K562 (cell line): ENCODE data around the gene ATP6V0E1. TPM values are rescaled to one million over a fixed set of nuclear protein-coding genes. Genes with fewer than 3 reads are reported as not detected.

Experiments used
- CHCHD3 ChIP-seq: fragments of 250-450 bp; sonication (Bioruptor Pico); IDR thresholded peaks from 2 replicates; pipeline ENCODE4 v2.1.2; 2022; ENCODE audit warnings: mild to moderate bottlenecking
- EP300 ChIP-seq: IDR thresholded peaks from 2 replicates; pipeline ENCODE4 v1.6.1; 2012; ENCODE audit warnings: low read length, improper control_type of control experiment
- ERF ChIP-seq: fragments of 450-650 bp; formaldehyde crosslinking; IDR thresholded peaks from 2 replicates; pipeline ENCODE4 v1.4.0; 2020; ENCODE audit warnings: mild to moderate bottlenecking, mixed read lengths
- GATAD2A ChIP-seq: fragments of 450-650 bp; IDR thresholded peaks from 2 replicates; pipeline ENCODE4 v1.6.1; 2017
- HCFC1 ChIP-seq: IDR thresholded peaks from 2 replicates; pipeline ENCODE4 v1.6.1; 2012; ENCODE audit warnings: low read depth, low read length, improper control_type of control experiment
- HMG20B ChIP-seq: fragments of 250-450 bp; sonication (Bioruptor Pico); IDR thresholded peaks from 2 replicates; pipeline ENCODE4 v1.5.0; 2021; ENCODE audit warnings: mild to moderate bottlenecking
- JUND ChIP-seq, 2 experiments: IDR thresholded peaks; 2 replicates in 1 of 2; 3 replicates in 1 of 2; pipeline ENCODE4 v1.6.1; 2011; ENCODE audit warnings: borderline replicate concordance in 2 of 2, low read depth in 2 of 2, low read length in 2 of 2, improper control_type of control experiment in 1 of 2, missing biosample characterization in 1 of 2, missing genetic modification characterization in 1 of 2, missing genetic modification reagents in 1 of 2
- MCM3 ChIP-seq: fragments of 450-650 bp; IDR thresholded peaks from 2 replicates; pipeline ENCODE4 v1.6.1; 2016
- MCM5 ChIP-seq: fragments of 450-650 bp; IDR thresholded peaks from 2 replicates; pipeline ENCODE4 v1.6.1; 2016; ENCODE audit warnings: low read depth
- MTA3 ChIP-seq: fragments of 450-650 bp; formaldehyde crosslinking; IDR thresholded peaks from 2 replicates; pipeline ENCODE4 v1.6.1; 2017; ENCODE audit warnings: mild to moderate bottlenecking, borderline replicate concordance
- MTF1 ChIP-seq: fragments of 250-450 bp; sonication (Bioruptor Pico); IDR thresholded peaks from 2 replicates; pipeline ENCODE4 v1.9.0; 2021; ENCODE audit warnings: moderate library complexity, mild to moderate bottlenecking, inconsistent platforms, borderline replicate concordance
- NEUROD1 ChIP-seq: fragments of 150-350 bp; IDR thresholded peaks from 2 replicates; pipeline ENCODE4 v1.6.1; 2014; ENCODE audit warnings: borderline replicate concordance, low read length, low read depth; ENCODE audit not compliant: partially characterized antibody
- NFIC ChIP-seq: fragments of 450-650 bp; IDR thresholded peaks from 2 replicates; pipeline ENCODE4 v1.6.1; 2017; ENCODE audit warnings: mild to moderate bottlenecking, inconsistent platforms
- POLR2A ChIP-seq: fragments of 450-650 bp; conservative IDR thresholded peaks from 2 replicates; pipeline ENCODE4 v1.6.1; 2016
- POLR2AphosphoS5 ChIP-seq: IDR thresholded peaks from 2 replicates; pipeline ENCODE4 v1.6.1; 2011; ENCODE audit warnings: mild to moderate bottlenecking, low read depth, low read length, moderate library complexity; ENCODE audit not compliant: control insufficient read depth, insufficient read depth
- POLR3A ChIP-seq: IDR thresholded peaks from 2 replicates; pipeline ENCODE4 v1.6.1; 2011; ENCODE audit warnings: borderline replicate concordance, mild to moderate bottlenecking, moderate library complexity; ENCODE audit not compliant: insufficient read length, insufficient read depth; ENCODE audit errors: extremely low read depth
- PPARD ChIP-seq: fragments of 250-450 bp; sonication (Bioruptor Pico); IDR thresholded peaks from 2 replicates; pipeline ENCODE4 v1.8.0; 2022; ENCODE audit warnings: inconsistent platforms, mild to moderate bottlenecking, moderate library complexity
- PRMT5 ChIP-seq: sonication (generic); formaldehyde crosslinking; IDR thresholded peaks from 2 replicates; pipeline ENCODE4 v1.5.0; 2020; ENCODE audit warnings: missing genetic modification reagents
- RAD21 ChIP-seq, 2 experiments: fragments of 250-450 bp in 1 of 2; fragments of 450-650 bp in 1 of 2; sonication (Bioruptor Pico) in 1 of 2; formaldehyde crosslinking in 1 of 2; IDR thresholded peaks in 1 of 2; conservative IDR thresholded peaks in 1 of 2; 2 replicates each; pipeline versions ENCODE4 v1.4.0 to v1.8.0; 2020 to 2022; ENCODE audit warnings: mild to moderate bottlenecking in 2 of 2, moderate library complexity in 1 of 2
- RFX7 ChIP-seq: fragments of 250-450 bp; sonication (Bioruptor Pico); IDR thresholded peaks from 2 replicates; pipeline ENCODE4 v1.5.1; 2021; ENCODE audit warnings: mild to moderate bottlenecking
- SMAD2 ChIP-seq: fragments of 150-350 bp; IDR thresholded peaks from 2 replicates; pipeline ENCODE4 v1.6.1; 2014; ENCODE audit warnings: low read depth, mild to moderate bottlenecking, low read length
- TCF3 ChIP-seq: sonication (generic); formaldehyde crosslinking; IDR thresholded peaks from 2 replicates; pipeline ENCODE4 v1.4.0; 2020; ENCODE audit warnings: mild to moderate bottlenecking, missing genetic modification reagents
- TRIM24 ChIP-seq, 2 experiments: fragments of 450-650 bp; IDR thresholded peaks; 2 replicates each; pipeline ENCODE4 v1.6.1; 2016
- ZFP30 ChIP-seq: fragments of 250-450 bp; sonication (Bioruptor Pico); IDR thresholded peaks from 2 replicates; pipeline ENCODE4 v1.8.0; 2022; ENCODE audit warnings: moderate library complexity, mild to moderate bottlenecking, inconsistent platforms, borderline replicate concordance
- ZNF282 ChIP-seq: sonication (generic); formaldehyde crosslinking; IDR thresholded peaks from 2 replicates; pipeline ENCODE4 v1.8.1; 2023; ENCODE audit warnings: missing genetic modification reagents
- ZNF324 ChIP-seq: fragments of 250-450 bp; sonication (Bioruptor Pico); IDR thresholded peaks from 2 replicates; pipeline ENCODE4 v1.4.0; 2020; ENCODE audit warnings: mild to moderate bottlenecking
- polyA plus RNA-seq, 8 experiments: library from polyadenylated mRNA; depleted of rRNA in 4 of 8; stranded (reverse) in 5 of 8; unstranded in 3 of 8; fragments of >200 nt; fragmentation: Nextera tagmentation in 2 of 8; fragmentation: Illumina TruSeq in 1 of 8; extraction: Ambion mirVana in 2 of 8; extraction: Trizol in 1 of 8; gene quantifications; 2 replicates each; pipeline versions ENCODE4 v1.2.1 to v1.2.3, GENCODE V29; 2011 to 2014; ENCODE audit warnings: inconsistent platforms in 1 of 8, missing spikeins in 1 of 8
- total RNA-seq, 7 experiments: library from RNA; depleted of rRNA in 6 of 7; stranded (reverse); fragments of >200 nt in 6 of 7; fragmentation: Illumina TruSeq in 2 of 7; extraction: Trizol in 2 of 7; gene quantifications; 2 replicates each; pipeline versions ENCODE4 v1.2.1 to v1.2.3, GENCODE V29; 2011 to 2021; ENCODE audit warnings: low replicate concordance in 1 of 7
- TF ChIP-seq, protein P1 (sequence below): sonication (generic); formaldehyde crosslinking; IDR thresholded peaks from 2 replicates; pipeline ENCODE4 v1.8.1; 2023; ENCODE audit warnings: mild to moderate bottlenecking, missing genetic modification reagents
- TF ChIP-seq, protein P2 (sequence below): sonication (generic); IDR thresholded peaks from 2 replicates; pipeline ENCODE4 v1.6.1; 2016
- TF ChIP-seq, protein P3 (sequence below): fragments of 250-450 bp; sonication (Bioruptor Pico); IDR thresholded peaks from 2 replicates; pipeline ENCODE4 v1.8.0; 2022; ENCODE audit warnings: inconsistent platforms

The ATP6V0E1 gene
- total and polyA plus RNA-seq, 9 of the 15 experiments (the other 6 are each of a cell fraction or from before 2014, with no cell fraction given), result 63.8 to 395 (median 112) TPM

DNA sequence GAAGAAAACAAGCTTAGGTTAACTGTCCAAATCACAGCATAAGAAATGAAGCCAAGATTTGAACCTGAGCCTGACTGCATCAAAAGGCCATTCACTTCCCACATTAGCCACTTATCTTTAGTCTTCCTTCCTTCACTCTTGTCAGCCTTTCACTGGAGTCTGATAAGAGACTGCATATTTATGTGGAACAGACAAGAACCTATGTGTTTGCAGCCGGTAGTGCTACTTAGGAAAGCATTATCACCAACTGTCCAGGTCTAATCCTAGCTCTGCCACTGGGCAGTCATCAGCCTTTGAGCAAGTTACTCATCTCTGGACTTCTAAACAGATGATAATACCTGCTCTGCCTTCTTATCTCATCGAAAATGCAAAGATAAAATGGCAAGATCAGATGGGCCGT, 12.1 kb upstream of the ATP6V0E1 start (continued):
- TF ChIP-seq, protein P1, sequence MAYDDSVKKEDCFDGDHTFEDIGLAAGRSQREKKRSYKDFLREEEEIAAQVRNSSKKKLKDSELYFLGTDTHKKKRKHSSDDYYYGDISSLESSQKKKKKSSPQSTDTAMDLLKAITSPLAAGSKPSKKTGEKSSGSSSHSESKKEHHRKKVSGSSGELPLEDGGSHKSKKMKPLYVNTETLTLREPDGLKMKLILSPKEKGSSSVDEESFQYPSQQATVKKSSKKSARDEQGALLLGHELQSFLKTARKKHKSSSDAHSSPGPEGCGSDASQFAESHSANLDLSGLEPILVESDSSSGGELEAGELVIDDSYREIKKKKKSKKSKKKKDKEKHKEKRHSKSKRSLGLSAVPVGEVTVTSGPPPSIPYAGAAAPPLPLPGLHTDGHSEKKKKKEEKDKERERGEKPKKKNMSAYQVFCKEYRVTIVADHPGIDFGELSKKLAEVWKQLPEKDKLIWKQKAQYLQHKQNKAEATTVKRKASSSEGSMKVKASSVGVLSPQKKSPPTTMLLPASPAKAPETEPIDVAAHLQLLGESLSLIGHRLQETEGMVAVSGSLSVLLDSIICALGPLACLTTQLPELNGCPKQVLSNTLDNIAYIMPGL (CRISPR knock-in tag), result no peak
- TF ChIP-seq POLR3A (peak; percentile 49), HCFC1 (no peak), JUND (IDR thresholded peaks at IDR 0.05; ENCODE audit: borderline replicate concordance, low read depth, low read length) (peak; percentile 49; the same call in 1 of the 2 replicates), JUND (tag; IDR thresholded peaks at IDR 0.05; ENCODE audit: borderline replicate concordance, low read depth, low read length) (no peak; the same call in 2 of the 3 replicates), TCF3 (CRISPR knock-in tag) (peak; percentile 72), ZNF324 (no peak), TRIM24 (IDR thresholded peaks at IDR 0.05) (peak in 1 of 2 experiments; percentile 66; a peak in 1 of 4 replicates), ZNF282 (CRISPR knock-in tag) (no peak), MTA3 (no peak), POLR2AphosphoS5 (0 out of 2 replicates have a peak, but pooled peaks have one; percentile 21), SMAD2 (no peak), POLR2A (no peak), GATAD2A (no peak), PPARD (CRISPR knock-in tag) (no peak), MCM3 (no peak), HMG20B (no peak), MCM5 (no peak), NFIC (peak; percentile 61), CHCHD3 (no peak), EP300 (peak; percentile 56), ERF (CRISPR knock-in tag) (no peak), MTF1 (CRISPR knock-in tag) (no peak), RAD21 (CRISPR knock-in tag; conservative IDR thresholded peaks at IDR 0.05 in 1 of 2, IDR thresholded peaks at IDR 0.05 in 1 of 2) (no peak), ZFP30 (no peak), NEUROD1 (no peak), PRMT5 (CRISPR knock-in tag) (no peak), RFX7 (CRISPR knock-in tag) (no peak)
- TF ChIP-seq, protein P2, sequence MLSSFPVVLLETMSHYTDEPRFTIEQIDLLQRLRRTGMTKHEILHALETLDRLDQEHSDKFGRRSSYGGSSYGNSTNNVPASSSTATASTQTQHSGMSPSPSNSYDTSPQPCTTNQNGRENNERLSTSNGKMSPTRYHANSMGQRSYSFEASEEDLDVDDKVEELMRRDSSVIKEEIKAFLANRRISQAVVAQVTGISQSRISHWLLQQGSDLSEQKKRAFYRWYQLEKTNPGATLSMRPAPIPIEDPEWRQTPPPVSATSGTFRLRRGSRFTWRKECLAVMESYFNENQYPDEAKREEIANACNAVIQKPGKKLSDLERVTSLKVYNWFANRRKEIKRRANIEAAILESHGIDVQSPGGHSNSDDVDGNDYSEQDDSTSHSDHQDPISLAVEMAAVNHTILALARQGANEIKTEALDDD, result peak; percentile 52; the same call in 1 of the 2 replicates
- TF ChIP-seq, protein P3, sequence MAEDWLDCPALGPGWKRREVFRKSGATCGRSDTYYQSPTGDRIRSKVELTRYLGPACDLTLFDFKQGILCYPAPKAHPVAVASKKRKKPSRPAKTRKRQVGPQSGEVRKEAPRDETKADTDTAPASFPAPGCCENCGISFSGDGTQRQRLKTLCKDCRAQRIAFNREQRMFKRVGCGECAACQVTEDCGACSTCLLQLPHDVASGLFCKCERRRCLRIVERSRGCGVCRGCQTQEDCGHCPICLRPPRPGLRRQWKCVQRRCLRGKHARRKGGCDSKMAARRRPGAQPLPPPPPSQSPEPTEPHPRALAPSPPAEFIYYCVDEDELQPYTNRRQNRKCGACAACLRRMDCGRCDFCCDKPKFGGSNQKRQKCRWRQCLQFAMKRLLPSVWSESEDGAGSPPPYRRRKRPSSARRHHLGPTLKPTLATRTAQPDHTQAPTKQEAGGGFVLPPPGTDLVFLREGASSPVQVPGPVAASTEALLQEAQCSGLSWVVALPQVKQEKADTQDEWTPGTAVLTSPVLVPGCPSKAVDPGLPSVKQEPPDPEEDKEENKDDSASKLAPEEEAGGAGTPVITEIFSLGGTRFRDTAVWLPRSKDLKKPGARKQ (CRISPR knock-in tag), result no peak
